ENCODE results near the gene PRKCZ. TPM values are rescaled to one million over a fixed set of nuclear protein-coding genes. Genes with fewer than 3 reads are reported as not detected.
"Not testable (repeated sequence)": the region's sequence is repeated elsewhere in the genome, so short reads cannot be mapped to it uniquely, and the experiment has no call there.

The PRKCZ gene
- polyA plus RNA-seq, 3 donors: 2.4 to 12.0 (median 4.3) TPM

GRCh38 chr1:2104621-2105427 lies 54.6 kb downstream of the PRKCZ start:
- no peak overlapping the region for H3K27ac ChIP-seq (ENCODE audit: low read depth, low read length)
- 45 to 66% (median 63%) methylated on average over 30 to 32 of the region's 32 CpGs for WGBS, 3 donors

DNA sequence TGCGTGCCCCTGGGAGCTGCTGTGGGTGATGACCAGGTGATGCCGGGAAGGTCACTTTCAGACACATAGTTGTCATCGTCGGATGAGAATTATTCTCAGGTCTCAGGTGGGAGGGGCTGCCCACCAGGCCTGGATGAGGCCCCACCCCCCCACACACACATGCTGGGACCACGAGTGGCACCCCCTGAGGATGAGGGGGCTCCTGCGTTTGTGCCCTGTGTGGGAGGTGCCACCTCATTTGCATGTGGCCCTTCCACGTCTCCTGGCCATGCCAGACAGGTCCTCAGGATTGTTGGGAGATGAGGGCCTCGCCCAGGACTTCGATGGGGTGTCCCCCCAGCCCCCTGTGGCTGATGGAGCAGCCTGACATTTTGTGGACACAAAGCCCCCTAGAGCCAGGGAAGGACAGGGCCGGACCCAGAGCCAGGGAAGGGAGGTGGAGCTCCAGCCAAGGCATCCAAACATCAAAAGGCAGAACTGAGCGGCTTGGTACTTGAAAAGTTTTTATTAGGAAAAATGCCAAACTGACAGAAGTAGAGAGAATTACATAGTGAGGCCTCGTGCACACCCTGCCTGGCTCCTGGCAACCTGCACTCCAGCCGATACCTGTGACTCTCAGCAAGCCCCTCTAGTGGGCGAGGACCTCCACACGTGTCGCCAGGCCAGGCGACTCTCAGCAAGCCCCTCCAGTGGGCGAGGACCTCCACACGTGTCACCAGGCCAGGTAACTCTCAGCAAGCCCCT lies 55.7 kb downstream of the PRKCZ start:
- 85 to 92% (median 89%) methylated on average over 18 to 19 of the region's 19 CpGs for WGBS, 3 donors
- H3K27ac ChIP-seq (ENCODE audit: low read depth, low read length): no peak overlapping the region

DNA sequence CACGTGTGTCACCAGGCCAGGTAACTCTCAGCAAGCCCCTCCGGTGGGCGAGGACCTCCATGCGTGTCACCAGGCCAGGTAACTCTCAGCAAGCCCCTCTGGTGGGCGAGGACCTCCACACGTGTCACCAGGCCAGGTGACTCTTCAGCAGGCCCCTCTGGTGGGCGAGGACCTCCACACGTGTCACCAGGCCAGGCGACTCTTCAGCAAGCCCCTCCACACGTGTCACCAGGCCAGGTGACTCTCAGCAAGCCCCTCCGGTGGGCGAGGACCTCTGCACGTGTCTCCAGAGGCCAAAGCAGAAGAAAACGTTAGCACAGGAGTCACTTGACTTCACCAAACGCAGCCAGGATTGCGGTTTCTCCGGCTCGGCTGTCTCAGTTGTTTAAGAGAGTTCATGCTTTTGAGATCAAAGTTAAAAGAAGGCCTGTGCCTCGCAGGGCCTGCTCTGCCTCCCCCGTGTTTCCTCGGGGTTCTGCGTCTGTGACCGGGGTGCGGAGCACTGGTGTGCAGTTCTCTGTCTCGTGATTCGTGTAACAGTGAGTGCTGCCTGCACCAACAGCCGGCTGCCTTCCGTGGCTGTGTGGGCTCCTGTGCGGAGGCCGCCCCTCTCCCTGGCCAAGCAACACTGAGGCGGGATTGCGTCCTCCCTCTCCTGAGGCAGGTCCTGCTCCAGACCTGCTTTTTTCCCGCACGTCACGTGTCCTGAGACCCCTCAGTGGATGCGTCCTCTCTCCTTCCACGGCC lies 56.6 kb downstream of the PRKCZ start:
- 77 to 89% (median 79%) methylated on average over 37 of the region's 37 CpGs for WGBS, 3 donors
- H3K27ac ChIP-seq (ENCODE audit: low read depth, low read length): no peak overlapping the region

GRCh38 chr1:2107586-2108212 lies 57.5 kb downstream of the PRKCZ start:
- WGBS, 3 donors: 90 to 92% (median 90%) methylated on average over 23 of the region's 23 CpGs
- no peak overlapping the region for H3K27ac ChIP-seq (ENCODE audit: low read depth, low read length)

GRCh38 chr1:2108213-2108876 lies 58.1 kb downstream of the PRKCZ start:
- 72 to 82% (median 75%) methylated on average over 33 of the region's 33 CpGs for WGBS, 3 donors
- no peak overlapping the region for H3K27ac ChIP-seq (ENCODE audit: low read depth, low read length)

DNA sequence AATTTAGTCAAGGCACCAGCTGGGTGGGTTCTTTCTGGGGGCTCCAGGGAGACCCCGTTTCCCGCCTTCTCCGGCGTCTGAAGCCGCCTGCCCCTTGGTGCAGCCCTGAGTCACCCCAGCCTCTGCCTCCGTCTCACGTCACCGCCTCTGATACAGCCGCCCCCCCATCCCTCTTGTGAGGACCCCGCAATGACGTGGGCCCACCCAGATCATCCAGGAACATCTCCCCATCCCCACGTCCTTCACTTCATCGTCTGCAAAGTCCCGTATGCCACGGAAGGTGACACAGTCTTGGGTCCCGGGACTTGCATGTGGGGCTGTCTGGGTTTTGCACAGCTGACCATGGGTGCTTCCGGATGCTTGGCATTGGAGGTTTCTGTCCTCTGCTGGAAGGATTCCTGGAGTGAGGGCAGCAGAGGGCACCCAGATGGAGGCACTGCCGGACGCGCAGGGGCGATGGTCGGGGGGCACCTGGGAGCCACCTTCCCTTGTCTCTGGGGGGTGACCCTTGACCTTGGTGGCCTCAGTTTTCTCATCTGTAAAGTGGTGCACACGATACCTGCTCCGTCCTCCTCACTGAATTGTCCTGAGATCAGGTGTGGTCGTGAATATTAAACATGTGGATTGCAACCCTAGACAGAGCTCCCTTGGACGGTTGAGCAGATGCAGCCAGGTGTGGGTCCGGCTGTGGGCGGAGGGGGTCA lies 58.8 kb downstream of the PRKCZ start:
- WGBS, 3 donors: 76 to 86% (median 78%) methylated on average over 20 to 28 of the region's 28 CpGs
- no peak overlapping the region for H3K27ac ChIP-seq (ENCODE audit: low read depth, low read length)

DNA sequence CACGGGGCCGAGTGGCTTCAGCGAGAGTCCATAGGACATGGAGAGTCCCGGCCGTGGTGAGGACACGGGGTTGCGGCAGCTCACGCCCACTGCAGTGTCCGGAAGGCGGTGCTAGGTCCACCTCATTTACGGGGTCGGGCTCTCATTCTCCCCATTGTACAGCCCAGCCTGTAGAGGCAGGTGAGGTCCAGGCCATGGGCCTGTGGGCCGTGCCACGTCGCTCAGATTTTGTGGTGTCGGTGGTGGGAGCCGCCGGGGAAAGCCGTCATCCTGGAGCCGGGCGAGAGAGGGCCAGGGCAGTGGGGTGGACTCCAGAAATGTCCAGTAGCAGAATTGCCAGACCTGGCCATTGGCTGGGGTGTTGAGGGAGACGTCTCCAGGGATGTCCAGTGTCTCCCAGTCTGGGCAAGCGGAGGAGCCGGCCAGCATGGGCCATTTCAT lies 59.4 kb downstream of the PRKCZ start:
- 84 to 92% (median 91%) methylated on average over 24 of the region's 24 CpGs for WGBS, 3 donors
- H3K27ac ChIP-seq (ENCODE audit: low read depth, low read length): no peak overlapping the region

- 92 to 96% (median 96%) methylated on average over 15 to 17 of the region's 18 CpGs for WGBS, 3 donors
- H3K27ac ChIP-seq (ENCODE audit: low read depth, low read length): no peak overlapping the region
Measured at GRCh38 chr1:2110191-2110737, 60.1 kb downstream of the PRKCZ start.

GRCh38 chr1:2110738-2111673 lies 60.8 kb downstream of the PRKCZ start:
- no peak overlapping the region for H3K27ac ChIP-seq (ENCODE audit: low read depth, low read length)
- WGBS, 3 donors: 88 to 94% (median 89%) methylated on average over 27 to 28 of the region's 28 CpGs

GRCh38 chr1:2111674-2112035 lies 61.4 kb downstream of the PRKCZ start:
- H3K27ac ChIP-seq (ENCODE audit: low read depth, low read length): no peak overlapping the region
- WGBS, 3 donors: 85 to 94% (median 90%) methylated on average over 14 to 15 of the region's 15 CpGs

- 68 to 76% (median 69%) methylated on average over 17 of the region's 17 CpGs for WGBS, 3 donors
- H3K27ac ChIP-seq (ENCODE audit: low read depth, low read length): no peak overlapping the region
Measured at GRCh38 chr1:2112280-2112701, 62.1 kb downstream of the PRKCZ start.

DNA sequence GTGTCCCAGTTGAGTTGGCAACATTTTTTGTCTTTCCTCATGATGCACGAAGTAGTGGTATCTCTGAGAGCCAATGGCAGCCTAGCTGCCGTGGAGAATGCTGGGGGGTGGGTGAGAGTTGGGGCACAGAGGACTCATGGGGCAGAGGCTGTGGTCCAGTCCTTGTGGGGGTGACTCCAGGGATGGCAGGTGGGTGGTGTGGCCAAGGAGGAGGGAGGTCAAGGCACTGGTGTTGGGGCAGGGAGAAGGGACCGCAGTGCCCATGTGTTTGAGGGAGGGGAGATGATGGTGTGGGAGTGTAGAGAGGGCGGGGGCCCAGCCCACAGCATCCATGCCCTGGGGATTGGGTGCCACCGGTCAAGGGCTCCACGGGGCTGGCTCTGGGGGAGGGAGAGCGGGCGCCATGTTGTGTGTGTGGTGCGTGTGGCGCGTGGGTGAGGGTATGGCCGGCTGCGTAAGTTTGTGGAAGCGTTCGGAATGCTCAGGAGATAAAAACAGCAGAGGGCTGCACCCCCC lies 63.5 kb downstream of the PRKCZ start:
- H3K27ac ChIP-seq (ENCODE audit: low read depth, low read length): no peak overlapping the region
- 93 to 95% (median 94%) methylated on average over 14 to 15 of the region's 15 CpGs for WGBS, 3 donors

- WGBS, 3 donors: 89 to 96% (median 91%) methylated on average over 14 of the region's 14 CpGs
- not testable (repeated sequence) for H3K27ac ChIP-seq (ENCODE audit: low read depth, low read length)
Measured at GRCh38 chr1:2114635-2115007, 64.4 kb downstream of the PRKCZ start.

GRCh38 chr1:2115008-2115641 lies 64.9 kb downstream of the PRKCZ start:
- no peak overlapping the region for H3K27ac ChIP-seq (ENCODE audit: low read depth, low read length)
- 78 to 89% (median 84%) methylated on average over 33 of the region's 33 CpGs for WGBS, 3 donors

- WGBS, 3 donors: 48 to 63% (median 51%) methylated on average over 28 of the region's 28 CpGs
- no peak overlapping the region for H3K27ac ChIP-seq (ENCODE audit: low read depth, low read length)
Measured at GRCh38 chr1:2115702-2116341, 65.6 kb downstream of the PRKCZ start.

All from adipose tissue (tissue), 3 donors.